NB4 (cell line): ENCODE results near the gene INTS1.
A peak's percentile ranks its signal among the peaks of the same experiment; 100 is the strongest.

ENCODE experiments used
- MYC ChIP-seq: IDR thresholded peaks from 2 replicates; pipeline ENCODE4 v1.6.1; 2011; ENCODE audit warnings: low read depth, low read length
- TF ChIP-seq, protein P1 (sequence below): IDR thresholded peaks from 2 replicates; pipeline ENCODE4 v1.6.1; 2011; ENCODE audit warnings: low read depth, low read length
- TF ChIP-seq, protein P2 (sequence below): IDR thresholded peaks from one replicate; pipeline ENCODE4 v1.5.1; 2012; ENCODE audit warnings: low read depth, low read length

DNA sequence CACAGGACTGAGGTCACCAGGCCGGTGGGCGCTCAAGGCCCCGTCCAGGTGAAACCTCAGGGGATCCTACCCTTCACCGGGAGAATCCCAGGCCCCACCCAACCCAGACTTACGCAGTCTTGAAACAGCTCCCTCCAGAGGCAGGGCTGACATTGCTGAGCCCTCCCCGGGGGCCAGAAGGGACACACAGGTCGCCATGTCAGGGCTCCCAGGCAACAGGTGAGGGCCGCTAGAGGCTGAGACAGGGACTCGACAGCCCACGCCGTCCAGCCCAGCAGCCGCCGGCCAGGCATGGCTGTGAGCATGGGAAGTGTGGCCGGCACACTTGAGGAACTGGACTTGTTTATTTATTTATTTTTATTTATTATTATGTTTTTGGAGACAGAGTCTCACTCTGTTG lies 55.2 kb downstream of the INTS1 start:
- TF ChIP-seq, protein P1, sequence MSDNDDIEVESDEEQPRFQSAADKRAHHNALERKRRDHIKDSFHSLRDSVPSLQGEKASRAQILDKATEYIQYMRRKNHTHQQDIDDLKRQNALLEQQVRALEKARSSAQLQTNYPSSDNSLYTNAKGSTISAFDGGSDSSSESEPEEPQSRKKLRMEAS = no peak
- TF ChIP-seq, protein P2, sequence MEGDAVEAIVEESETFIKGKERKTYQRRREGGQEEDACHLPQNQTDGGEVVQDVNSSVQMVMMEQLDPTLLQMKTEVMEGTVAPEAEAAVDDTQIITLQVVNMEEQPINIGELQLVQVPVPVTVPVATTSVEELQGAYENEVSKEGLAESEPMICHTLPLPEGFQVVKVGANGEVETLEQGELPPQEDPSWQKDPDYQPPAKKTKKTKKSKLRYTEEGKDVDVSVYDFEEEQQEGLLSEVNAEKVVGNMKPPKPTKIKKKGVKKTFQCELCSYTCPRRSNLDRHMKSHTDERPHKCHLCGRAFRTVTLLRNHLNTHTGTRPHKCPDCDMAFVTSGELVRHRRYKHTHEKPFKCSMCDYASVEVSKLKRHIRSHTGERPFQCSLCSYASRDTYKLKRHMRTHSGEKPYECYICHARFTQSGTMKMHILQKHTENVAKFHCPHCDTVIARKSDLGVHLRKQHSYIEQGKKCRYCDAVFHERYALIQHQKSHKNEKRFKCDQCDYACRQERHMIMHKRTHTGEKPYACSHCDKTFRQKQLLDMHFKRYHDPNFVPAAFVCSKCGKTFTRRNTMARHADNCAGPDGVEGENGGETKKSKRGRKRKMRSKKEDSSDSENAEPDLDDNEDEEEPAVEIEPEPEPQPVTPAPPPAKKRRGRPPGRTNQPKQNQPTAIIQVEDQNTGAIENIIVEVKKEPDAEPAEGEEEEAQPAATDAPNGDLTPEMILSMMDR = peak; percentile 29
- no peak for TF ChIP-seq MYC
